A549 (cell line): ENCODE measurements around the gene KLK4.

Source experiments
- EP300 ChIP-seq, 2 experiments: fragments of >200 bp; sonication (Bioruptor Twin); formaldehyde crosslinking; IDR thresholded peaks; 2 replicates in 1 of 2; 3 replicates in 1 of 2; pipeline ENCODE4 v1.6.1; 2016 to 2017
- HOXB5 ChIP-seq: fragments of 250-450 bp; sonication (Bioruptor Pico); IDR thresholded peaks from 2 replicates; pipeline ENCODE4 v1.5.0; 2020; ENCODE audit warnings: mild to moderate bottlenecking, moderate library complexity
- POLR2AphosphoS2 ChIP-seq: conservative IDR thresholded peaks from 2 replicates; pipeline ENCODE4 v1.6.1; 2012; ENCODE audit warnings: low read length, improper control_type of control experiment, inconsistent platforms
- RFX5 ChIP-seq: fragments of 450-650 bp; IDR thresholded peaks from 2 replicates; pipeline ENCODE4 v1.7.1; 2014; ENCODE audit warnings: antibody characterized with exemption, mild to moderate bottlenecking, moderate library complexity
- ZC3H11A ChIP-seq: fragments of 450-650 bp; IDR thresholded peaks from 2 replicates; pipeline ENCODE4 v1.6.1; 2014; ENCODE audit warnings: antibody characterized with exemption, mild to moderate bottlenecking
- TF ChIP-seq, protein P1 (sequence below): fragments of 200-600 bp; sonication (generic); IDR thresholded peaks from 2 replicates; pipeline ENCODE4 v1.6.1; 2016; ENCODE audit warnings: antibody characterized with exemption, mild to moderate bottlenecking, moderate library complexity
- TF ChIP-seq, protein P2 (sequence below): fragments of >200 bp; sonication (Bioruptor Twin); formaldehyde crosslinking; IDR thresholded peaks from 3 replicates; pipeline ENCODE4 v1.5.1; 2016
- TF ChIP-seq, protein P3 (sequence below): fragments of 450-650 bp; IDR thresholded peaks from 2 replicates; pipeline ENCODE4 v1.6.1; 2014; ENCODE audit warnings: antibody characterized with exemption

DNA sequence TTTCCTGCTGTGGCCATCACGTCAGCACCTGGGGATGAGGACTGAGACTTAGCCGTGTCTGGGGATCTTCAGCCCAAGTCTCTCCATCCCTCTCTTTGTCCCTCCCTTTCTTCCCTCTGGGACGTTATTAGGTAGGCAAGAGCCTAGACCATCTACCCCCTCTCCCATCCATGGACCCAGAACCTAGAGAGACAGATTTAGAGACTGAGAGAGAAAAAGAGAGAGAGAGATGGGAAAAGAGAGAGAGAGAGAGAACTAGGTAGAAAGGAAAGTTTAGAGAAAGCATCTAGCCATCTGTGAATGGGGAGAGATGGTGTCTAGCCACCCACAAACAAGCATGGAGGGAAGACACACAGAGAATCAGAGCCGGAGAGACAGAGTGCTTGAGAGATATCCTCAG, 473 bp downstream of the KLK4 start:
- TF ChIP-seq, protein P1, sequence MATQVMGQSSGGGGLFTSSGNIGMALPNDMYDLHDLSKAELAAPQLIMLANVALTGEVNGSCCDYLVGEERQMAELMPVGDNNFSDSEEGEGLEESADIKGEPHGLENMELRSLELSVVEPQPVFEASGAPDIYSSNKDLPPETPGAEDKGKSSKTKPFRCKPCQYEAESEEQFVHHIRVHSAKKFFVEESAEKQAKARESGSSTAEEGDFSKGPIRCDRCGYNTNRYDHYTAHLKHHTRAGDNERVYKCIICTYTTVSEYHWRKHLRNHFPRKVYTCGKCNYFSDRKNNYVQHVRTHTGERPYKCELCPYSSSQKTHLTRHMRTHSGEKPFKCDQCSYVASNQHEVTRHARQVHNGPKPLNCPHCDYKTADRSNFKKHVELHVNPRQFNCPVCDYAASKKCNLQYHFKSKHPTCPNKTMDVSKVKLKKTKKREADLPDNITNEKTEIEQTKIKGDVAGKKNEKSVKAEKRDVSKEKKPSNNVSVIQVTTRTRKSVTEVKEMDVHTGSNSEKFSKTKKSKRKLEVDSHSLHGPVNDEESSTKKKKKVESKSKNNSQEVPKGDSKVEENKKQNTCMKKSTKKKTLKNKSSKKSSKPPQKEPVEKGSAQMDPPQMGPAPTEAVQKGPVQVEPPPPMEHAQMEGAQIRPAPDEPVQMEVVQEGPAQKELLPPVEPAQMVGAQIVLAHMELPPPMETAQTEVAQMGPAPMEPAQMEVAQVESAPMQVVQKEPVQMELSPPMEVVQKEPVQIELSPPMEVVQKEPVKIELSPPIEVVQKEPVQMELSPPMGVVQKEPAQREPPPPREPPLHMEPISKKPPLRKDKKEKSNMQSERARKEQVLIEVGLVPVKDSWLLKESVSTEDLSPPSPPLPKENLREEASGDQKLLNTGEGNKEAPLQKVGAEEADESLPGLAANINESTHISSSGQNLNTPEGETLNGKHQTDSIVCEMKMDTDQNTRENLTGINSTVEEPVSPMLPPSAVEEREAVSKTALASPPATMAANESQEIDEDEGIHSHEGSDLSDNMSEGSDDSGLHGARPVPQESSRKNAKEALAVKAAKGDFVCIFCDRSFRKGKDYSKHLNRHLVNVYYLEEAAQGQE = no peak
- TF ChIP-seq, protein P2, sequence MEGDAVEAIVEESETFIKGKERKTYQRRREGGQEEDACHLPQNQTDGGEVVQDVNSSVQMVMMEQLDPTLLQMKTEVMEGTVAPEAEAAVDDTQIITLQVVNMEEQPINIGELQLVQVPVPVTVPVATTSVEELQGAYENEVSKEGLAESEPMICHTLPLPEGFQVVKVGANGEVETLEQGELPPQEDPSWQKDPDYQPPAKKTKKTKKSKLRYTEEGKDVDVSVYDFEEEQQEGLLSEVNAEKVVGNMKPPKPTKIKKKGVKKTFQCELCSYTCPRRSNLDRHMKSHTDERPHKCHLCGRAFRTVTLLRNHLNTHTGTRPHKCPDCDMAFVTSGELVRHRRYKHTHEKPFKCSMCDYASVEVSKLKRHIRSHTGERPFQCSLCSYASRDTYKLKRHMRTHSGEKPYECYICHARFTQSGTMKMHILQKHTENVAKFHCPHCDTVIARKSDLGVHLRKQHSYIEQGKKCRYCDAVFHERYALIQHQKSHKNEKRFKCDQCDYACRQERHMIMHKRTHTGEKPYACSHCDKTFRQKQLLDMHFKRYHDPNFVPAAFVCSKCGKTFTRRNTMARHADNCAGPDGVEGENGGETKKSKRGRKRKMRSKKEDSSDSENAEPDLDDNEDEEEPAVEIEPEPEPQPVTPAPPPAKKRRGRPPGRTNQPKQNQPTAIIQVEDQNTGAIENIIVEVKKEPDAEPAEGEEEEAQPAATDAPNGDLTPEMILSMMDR = no peak
- TF ChIP-seq HOXB5 (no peak), POLR2AphosphoS2 (no peak), RFX5 (no peak), ZC3H11A (no peak), EP300 (IDR thresholded peaks at IDR 0.05) (no peak)
- TF ChIP-seq, protein P3, sequence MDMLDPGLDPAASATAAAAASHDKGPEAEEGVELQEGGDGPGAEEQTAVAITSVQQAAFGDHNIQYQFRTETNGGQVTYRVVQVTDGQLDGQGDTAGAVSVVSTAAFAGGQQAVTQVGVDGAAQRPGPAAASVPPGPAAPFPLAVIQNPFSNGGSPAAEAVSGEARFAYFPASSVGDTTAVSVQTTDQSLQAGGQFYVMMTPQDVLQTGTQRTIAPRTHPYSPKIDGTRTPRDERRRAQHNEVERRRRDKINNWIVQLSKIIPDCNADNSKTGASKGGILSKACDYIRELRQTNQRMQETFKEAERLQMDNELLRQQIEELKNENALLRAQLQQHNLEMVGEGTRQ = no peak
